HG03571 (cell line): ENCODE data around the gene ERICH6B.

ENCODE experiments used
- ATAC-seq: cut with Tn5 transposase; IDR thresholded peaks from one replicate; pipeline ENCODE4 v1.9.1; 2021; ENCODE audit not compliant: unreplicated experiment

The ERICH6B gene

GRCh38 chr13:45508776-45509175 is 106.8 kb downstream of the ERICH6B start:
- no peak for ATAC-seq

DNA sequence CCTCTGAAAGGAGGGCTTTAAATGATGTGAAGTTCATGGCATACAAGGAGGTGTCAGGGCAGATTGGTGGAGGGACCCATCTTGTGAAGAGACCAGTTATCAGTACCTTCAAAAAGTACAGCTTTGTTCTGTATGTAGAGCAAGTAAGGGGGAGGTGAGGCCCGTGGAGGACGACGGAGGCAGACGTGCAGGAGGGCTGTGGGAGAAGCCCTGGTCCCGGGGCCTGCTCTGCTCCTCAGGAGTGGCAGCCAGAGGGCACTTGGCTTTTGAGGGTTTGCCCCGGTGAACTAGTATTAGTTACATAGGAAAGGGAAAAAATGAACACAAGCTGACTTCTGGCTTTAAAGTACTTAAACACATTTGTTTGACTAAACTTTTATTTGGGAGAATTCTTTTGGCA is 108.7 kb downstream of the ERICH6B start:
- no peak for ATAC-seq

DNA sequence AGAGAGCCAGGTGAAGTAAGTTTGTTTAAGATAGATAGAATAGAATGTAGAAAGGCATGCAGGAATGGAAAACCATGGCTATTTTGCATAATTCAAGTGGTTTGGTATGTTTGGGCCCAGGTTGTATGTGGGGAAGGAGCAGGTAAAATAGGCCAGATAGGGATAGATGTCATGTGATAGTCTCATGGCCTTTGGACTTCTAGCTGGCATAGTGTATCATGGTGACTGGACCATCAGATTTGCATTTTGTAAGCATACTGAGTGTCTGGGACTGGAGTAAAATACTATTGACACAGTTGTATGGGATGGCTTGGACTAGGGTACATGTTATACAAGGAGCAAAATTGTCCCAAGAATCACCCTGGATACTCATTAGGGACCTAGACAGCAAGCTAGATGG is 111.9 kb downstream of the ERICH6B start:
- no peak for ATAC-seq

- no peak for ATAC-seq
Measured at GRCh38 chr13:45501175-45501526, 114.4 kb downstream of the ERICH6B start.

DNA sequence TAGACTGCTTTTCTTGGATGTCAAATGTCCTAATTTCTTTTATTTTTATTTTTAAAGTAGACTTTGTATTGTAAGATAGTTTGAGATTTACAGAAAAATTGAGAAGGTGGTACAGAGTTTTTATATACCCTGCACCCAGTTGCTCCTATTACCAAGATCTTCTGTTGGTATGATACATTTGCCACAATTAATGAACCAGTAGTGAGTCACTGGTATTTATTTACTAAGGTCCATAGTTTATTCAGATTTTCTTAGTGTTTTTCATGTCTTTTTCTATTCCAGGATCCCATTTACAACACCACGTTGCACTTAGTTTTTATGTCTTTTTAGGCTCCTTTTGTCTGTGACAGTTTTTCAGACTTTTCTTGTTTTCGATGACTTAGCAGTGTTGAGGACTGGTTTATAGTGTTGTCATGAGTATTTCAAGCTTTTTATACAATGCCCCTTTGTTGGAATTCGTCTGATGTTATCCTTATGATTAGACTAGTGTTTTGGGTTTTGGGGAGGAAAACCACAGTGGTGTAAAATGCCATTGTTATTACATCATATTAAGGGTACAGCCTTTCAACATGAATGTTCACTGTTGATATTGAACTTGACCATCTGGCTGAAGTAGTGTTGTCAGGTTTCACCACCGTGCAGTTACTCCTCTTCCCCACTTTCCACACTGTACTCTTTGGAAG is 114.9 kb downstream of the ERICH6B start:
- ATAC-seq = no peak

- no peak for ATAC-seq
Measured at GRCh38 chr13:45496942-45497341, 118.6 kb downstream of the ERICH6B start.

DNA sequence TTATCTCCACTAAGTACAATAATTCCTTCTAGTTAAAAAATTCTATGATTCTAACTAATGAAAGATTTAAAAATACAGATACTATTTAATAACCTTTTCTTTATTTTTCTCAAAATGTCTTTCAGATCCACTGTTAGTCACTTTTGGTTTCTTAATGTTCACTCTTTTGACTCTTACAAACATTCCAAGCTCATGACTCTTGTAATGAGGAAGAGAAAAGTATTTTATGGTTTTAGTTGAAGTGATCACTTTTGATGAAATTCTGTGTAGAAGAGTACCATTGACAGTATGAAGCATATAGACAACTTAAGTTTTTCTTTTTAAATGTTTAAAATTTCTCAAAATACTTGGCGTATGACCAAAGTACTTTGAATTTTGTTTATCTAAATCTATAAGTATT is 123.0 kb downstream of the ERICH6B start:
- ATAC-seq = no peak
